ENCODE data around the gene ADAMTSL4.

GRCh38 chr1:150596976-150597375, 47.8 kb downstream of the ADAMTSL4 start:
- TF ChIP-seq EZH2 (IDR thresholded peaks at IDR 0.05; ENCODE audit: insufficient read depth, low read length) (no peak), CTCF (IDR thresholded peaks at IDR 0.05; ENCODE audit: insufficient read depth, low read depth, low read length) (no peak)

All from astrocyte (in vitro differentiated cells and primary cell).